Hematopoietic multipotent progenitor cell treated with erythropoietin and hydrocortisone succinate and interleukin-3 and kit ligand, for 15 days (in vitro differentiated cells): ENCODE measurements around the gene SERTAD4.
"Not testable (repeated sequence)": the region's sequence is repeated elsewhere in the genome, so short reads cannot be mapped to it uniquely, and the experiment has no call there.

Experiments
- DNase-seq: peaks from one replicate; pipeline ENCODE4 v3.0.0-alpha.2; 2015; ENCODE audit warnings: low spot score

Gene SERTAD4

GRCh38 chr1:210260096-210260495 lies 27.5 kb downstream of the SERTAD4 start:
- no peak for DNase-seq

DNA sequence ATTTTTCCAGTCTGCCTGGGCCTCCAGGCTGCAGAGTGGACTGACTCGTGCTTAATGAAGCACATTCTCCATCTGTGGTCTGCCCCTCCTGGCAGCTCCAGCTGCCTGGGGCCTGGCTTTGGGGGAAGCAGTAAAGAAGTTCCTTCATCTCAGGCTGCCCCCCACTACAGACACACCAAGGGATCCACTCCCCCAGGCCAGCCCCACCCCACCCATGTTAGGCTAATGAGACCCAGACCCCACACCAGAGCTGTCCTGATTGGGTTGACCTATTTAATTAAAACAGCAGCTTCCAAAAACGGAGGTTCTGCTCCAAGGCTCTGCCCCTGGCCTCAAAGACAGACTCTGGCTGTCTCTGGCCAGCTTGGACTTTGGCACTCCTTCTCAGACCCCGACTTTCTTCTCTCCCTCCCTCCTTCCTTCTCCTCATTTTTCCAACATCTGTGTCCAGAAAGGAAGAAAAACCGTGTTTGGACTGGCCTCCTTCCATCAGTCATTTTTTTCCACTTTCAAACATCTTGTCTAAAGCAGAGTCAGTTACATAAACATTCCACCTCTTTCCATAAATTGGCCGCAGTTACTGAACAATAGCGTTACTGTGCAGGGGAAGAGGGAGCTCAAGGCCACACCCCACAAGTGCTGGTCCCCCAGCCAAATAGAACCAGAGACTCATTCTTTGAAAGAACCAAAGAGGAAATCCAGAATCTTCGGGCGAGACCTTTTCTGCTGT lies 29.7 kb downstream of the SERTAD4 start:
- DNase-seq: no peak

DNA sequence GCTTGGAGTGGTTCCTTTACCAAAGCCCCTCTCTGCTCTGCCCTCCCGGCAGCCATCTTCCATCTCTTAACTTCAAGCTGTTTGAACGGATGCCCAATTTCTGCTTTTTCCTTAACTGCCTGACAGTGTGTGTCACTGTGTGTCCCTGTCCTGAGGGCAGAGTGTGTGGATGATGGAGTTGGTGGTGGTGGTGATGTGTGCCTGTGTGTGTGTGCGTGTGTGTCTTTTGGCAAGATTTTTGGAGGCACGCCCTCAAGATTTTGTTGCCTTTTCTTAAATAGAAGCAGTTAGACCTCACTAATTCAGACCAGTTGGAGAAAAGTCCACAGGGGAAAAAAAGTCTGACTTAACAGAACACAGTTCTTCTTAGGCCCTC lies 30.3 kb downstream of the SERTAD4 start:
- no peak for DNase-seq

DNA sequence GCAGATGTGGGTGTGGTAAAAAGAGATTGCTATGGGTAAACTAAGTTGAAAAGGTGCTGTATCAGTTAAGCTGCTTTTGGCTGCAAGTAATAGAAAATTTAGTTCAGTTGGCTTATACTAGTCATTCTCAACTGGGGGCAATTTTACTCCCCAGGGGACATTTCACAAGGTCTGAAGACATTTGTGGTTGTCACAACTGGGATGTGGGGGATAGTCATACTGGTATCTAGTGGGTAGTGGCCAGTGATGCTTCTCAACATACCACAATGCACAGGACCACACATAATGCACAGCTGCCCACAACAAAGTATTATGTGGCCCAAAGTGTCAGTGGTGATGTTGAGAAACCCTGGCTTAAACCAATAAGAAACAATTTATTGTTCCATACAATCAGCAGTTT lies 31.4 kb downstream of the SERTAD4 start:
- DNase-seq: no peak

DNA sequence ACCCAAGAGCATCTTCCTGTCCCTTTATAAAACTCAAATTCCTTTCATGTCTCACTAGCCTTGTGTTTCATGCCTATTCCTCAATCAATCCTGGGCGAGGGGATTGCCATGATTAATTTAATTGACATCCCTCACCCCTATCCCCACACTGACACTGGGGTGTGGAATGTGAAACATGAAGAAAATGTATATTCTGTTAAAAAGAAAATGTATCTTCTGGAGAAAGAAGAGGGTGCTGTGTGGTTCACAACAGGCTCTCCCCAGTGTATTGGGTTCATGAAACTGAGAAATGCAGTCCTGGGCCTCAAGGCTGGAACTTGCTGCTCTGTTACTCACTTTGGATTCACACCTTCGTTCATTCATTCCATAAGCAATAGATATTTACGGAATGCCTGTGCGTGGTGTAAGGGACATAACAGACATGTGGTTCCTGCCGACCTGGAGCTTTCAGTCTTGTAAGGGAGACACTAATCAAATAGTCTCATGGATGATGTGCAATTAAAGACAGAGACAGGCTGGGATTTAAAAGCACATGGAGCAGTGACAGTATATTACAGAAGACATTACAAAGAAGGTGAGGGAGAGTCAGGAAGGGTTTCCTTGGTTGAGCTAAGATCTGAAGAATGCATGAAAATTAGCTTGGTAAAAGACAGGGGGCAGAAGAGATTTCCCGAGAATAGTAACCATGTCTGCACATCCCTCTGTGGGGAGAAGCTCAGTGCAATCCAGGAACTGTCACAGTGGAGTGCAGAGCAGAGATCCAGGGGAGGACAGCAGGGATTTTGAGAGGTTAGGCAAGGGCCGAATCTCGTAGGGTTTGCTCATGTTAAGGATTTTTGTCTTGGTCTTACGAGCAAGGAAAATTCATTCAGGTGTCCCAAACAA lies 32.1 kb downstream of the SERTAD4 start:
- no peak for DNase-seq

DNA sequence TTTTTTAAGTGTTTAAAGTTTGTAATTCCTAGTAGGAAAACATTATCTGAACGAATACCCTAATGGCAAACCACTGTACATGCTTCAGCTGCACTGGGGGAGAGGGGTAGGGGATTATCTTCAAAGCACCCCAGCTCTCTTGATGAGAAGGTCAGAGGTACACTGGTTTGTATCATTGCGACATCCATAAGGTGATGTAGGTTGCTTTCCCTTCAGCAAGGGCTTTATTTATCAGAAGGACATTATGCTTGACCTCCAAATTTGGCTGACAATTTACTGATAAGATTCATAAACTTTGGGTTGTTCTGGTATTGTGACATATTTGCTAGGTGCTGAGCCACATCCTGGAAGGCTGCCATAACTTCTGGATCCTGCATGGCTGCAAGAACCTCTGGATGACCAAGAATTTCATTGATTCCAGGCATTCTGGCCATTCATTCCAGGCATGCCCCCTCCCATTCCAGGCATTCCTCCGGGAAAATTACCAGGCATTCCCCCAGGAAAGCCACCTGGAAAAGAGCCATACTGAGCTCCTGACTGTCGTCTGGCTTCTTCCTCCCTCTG lies 32.9 kb downstream of the SERTAD4 start:
- DNase-seq: not testable (repeated sequence)

- DNase-seq: no peak
These were observed 37.4 kb downstream of the SERTAD4 start for GRCh38 chr1:210269981-210270380.

DNA sequence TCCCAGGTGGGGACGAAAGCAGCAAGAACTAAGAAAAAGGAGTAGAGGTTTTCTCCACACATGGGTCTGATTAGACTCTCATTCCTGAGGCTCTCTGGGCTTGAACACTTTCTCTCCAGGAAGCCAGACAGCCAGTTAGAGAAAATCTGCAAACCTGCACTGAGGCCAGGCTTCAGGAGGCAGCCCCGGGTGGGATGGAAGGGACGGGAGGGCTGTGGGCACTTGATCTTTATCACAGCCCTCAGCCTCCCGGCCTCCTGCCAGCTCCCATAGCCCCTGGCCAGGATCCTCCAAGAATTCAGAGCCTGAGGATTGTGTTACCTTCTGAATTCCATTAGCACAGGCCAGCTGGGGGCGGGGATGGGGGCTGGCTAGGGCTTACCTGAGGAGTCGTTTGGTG lies 40.1 kb downstream of the SERTAD4 start:
- DNase-seq: no peak

DNA sequence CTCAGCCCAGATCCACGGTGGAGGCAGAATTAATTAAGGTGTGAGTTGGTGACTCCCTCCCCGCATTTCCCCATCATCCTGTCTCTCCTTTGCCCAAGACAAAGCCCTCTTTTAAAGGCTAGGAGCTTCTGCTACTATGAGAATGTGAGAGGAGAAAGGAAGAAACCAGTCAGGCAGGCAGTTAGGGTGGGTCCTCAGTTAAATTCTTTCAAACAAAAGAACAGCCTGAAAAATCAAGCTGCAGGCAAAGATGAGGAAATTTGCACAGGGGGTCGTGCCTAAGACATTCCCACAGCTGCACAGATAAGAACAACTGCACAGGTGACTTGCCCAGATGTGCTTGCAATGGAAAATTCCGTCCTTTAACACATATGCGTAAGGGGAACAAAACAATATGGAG lies 47.6 kb downstream of the SERTAD4 start:
- no peak for DNase-seq

DNA sequence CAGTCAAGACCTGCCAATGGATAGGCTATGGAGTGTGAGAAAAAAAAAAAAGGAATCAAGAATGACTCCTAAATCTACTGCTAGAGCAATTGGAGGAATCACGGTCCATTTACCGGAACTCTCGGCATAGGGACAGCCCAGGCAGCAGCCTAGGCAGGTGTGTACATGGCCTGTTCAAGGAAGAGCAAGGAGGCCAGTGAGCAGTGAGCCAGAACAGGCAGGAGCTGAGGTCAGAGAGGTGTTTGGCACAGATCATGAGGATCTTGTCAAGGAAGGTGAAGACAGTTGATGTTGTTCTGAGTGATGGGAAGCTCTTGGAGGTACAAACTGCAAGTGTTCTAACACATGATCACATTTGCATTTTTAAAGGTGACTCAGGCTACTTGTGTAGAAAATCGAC lies 55.5 kb downstream of the SERTAD4 start:
- no peak for DNase-seq

DNA sequence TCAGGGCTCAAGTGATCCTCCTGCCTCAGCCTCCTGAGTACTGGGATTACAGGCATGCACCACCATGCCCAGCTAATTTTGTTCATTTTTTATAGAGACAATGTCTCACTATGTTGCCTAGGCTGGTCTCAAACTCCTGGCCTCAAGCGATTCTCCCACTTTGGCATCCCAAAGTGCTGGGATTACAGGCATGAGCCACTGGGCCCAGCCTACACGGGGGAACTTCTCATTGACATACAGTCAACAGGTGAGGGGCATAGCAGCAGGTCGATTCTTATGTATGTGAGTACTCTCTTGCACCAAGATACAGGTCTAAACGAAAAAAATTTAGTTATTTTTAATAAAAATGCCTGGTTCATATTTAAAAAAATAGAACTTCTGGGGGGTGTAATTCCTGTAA lies 56.7 kb downstream of the SERTAD4 start:
- no peak for DNase-seq

GRCh38 chr1:210291081-210291764 lies 58.6 kb downstream of the SERTAD4 start:
- no peak for DNase-seq

DNA sequence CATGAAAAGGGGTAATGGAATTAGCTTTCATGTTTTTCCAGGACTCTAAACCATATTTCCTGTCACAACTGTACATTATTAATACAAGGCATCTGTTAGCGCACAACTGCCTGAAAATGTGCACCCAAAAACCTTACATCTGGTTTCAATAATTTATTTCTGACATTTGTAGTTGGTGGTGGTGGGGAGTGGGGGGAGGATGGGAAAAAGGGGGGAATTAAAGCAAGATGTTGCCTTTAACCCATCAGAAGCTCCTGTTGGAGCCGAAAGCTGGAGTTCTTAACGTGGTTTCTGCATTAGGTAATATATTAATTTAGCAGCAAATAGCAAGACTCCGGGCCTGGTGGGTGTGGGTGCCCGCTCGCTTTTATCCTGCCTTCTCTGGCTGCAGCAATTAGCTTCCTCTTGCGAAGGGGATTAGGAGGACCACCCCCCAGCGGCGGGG lies 59.2 kb downstream of the SERTAD4 start:
- DNase-seq: no peak

- DNase-seq: no peak
These were observed 59.8 kb downstream of the SERTAD4 start for GRCh38 chr1:210292231-210292871.

DNA sequence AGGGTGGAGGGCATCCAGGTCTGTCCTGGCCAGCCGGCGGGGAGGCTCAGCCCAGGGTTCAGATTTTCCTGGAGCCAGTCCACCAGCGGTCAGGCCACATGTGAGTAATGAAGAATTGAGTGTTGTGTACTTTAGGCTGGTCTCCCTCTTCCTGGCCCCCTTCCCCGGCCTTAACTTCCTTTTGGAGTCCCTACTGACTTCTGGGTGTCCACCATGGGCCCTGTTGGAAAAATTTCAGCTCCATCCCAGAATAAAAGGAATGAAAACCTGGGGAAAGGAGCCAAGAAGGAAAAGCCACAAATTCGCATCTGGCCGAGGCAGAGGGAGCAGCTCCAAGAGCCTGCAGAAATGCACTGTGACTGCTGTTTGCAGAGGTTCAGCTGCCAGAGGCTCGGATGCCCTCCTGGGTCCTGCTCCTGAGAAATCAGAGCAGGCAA lies 60.6 kb downstream of the SERTAD4 start:
- DNase-seq: no peak

DNA sequence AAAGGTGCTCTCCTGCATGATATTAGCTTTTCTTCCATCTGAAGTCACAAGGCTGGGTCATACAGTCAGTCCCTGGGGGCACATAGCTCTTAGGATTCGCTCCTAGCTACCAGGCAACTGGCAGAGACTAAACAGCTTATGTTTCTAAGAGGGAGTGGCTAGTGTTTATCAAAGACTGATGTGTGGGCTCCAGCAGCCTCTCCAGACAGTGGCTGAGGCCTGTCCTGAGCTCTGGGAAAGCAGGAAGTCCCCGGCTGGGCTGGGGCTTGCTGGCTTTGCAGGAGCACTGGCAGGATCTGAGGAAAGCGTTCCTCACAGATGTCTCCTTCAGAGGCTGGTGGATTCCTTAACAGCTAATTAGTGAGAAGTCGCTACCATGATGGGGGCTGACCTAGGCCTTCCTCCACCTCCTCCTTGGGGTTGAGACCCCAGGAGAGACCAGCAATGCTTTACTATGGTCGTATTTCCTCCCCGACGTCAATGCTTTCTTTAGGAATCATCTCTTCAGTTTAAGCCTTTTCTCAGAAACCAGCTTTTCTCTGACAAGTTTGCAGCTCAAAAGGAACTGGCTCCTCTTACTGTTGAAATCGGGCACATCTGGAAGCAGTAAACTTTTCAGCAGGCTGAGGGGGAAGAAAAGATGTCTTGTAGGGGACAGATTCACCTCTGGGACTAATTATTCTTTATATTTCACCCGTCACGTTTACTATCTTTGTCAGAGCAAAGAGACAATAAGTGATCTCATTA lies 62.6 kb downstream of the SERTAD4 start:
- no peak for DNase-seq
